Islet precursor cell (in vitro differentiated cells): ENCODE measurements around the gene CSAD.
"Not testable (repeated sequence)": the region's sequence is repeated elsewhere in the genome, so short reads cannot be mapped to it uniquely, and the experiment has no call there.

Experiments used
- DNase-seq: peaks from one replicate; pipeline ENCODE4 v3.0.0-alpha.2; 2018

The CSAD gene

GRCh38 chr12:53143355-53143754 is 37.4 kb downstream of the CSAD start:
- no peak for DNase-seq

- no peak for DNase-seq
These were observed 47.0 kb downstream of the CSAD start for GRCh38 chr12:53133722-53134121.

GRCh38 chr12:53131844-53132243 is 48.9 kb downstream of the CSAD start:
- DNase-seq, result no peak

- no peak for DNase-seq
These were observed 51.8 kb downstream of the CSAD start for GRCh38 chr12:53128780-53129569.

GRCh38 chr12:53127169-53127568 is 53.6 kb downstream of the CSAD start:
- DNase-seq, result no peak

GRCh38 chr12:53124352-53124723 is 56.4 kb downstream of the CSAD start:
- DNase-seq, result no peak

- peak; percentile 54 for DNase-seq
These were observed 57.0 kb downstream of the CSAD start for GRCh38 chr12:53123578-53124351.

- DNase-seq, result peak; percentile 55
These were observed 57.7 kb downstream of the CSAD start for GRCh38 chr12:53122961-53123468.

GRCh38 chr12:53120685-53121525 is 59.8 kb downstream of the CSAD start:
- DNase-seq, result no peak

- no peak for DNase-seq
These were observed 61.9 kb downstream of the CSAD start for GRCh38 chr12:53118751-53119300.

GRCh38 chr12:53115891-53116648 is 64.7 kb downstream of the CSAD start:
- no peak for DNase-seq

GRCh38 chr12:53115112-53115890 is 65.4 kb downstream of the CSAD start:
- DNase-seq, result peak; percentile 54

GRCh38 chr12:53113951-53114350 is 66.8 kb downstream of the CSAD start:
- DNase-seq, result no peak

- no peak for DNase-seq
These were observed 67.5 kb downstream of the CSAD start for GRCh38 chr12:53113136-53113705.

GRCh38 chr12:53112431-53112830 is 68.3 kb downstream of the CSAD start:
- DNase-seq, result not testable (repeated sequence)
